HEK293 (cell line): Measurements from ENCODE around the gene CDC73.

Source experiments
- CTCF ChIA-PET: fragments of 350-600 bp; formaldehyde crosslinking; extraction: SDS; loops from one replicate; lab custom pipeline; 2021; ENCODE audit warnings: antibody characterized with exemption; lab: Yijun Ruan, JAX
- POLR2A ChIA-PET: fragments of 300-600 bp; formaldehyde crosslinking; extraction: SDS; loops from one replicate; lab custom pipeline; 2020; ENCODE audit warnings: antibody characterized with exemption, inconsistent platforms; lab: Yijun Ruan, JAX
- H3K27ac ChIP-seq: fragments of 200-500 bp; sonication (Bioruptor generic); 2 replicates; pipeline ENCODE4 v1.5.1; 2014; ENCODE audit warnings: low read depth, low read length, control low read depth, inconsistent platforms; ENCODE audit errors: extremely low read depth
- H3K36me3 ChIP-seq, 2 experiments: fragments of 200-500 bp in 1 of 2; sonication (Bioruptor generic) in 1 of 2; 1 replicate in 1 of 2; 2 replicates in 1 of 2; pipeline ENCODE4 v1.5.1; 2014 to 2017; ENCODE audit warnings: inconsistent platforms in 2 of 2, low read length in 2 of 2; ENCODE audit not compliant: control insufficient read depth in 2 of 2, insufficient read depth in 1 of 2
- H3K4me1 ChIP-seq: fragments of 200-500 bp; sonication (Bioruptor generic); 2 replicates; pipeline ENCODE4 v1.5.1; 2014; ENCODE audit warnings: mild to moderate bottlenecking, low read length, inconsistent platforms; ENCODE audit not compliant: control insufficient read depth, insufficient read depth
- H3K4me3 ChIP-seq: 2 replicates; pipeline ENCODE4 v1.5.1; 2011; ENCODE audit warnings: low read depth, mild to moderate bottlenecking, control low read depth, low read length, moderate library complexity
- H3K9me3 ChIP-seq: fragments of 200-500 bp; sonication (Bioruptor generic); 2 replicates; pipeline ENCODE4 v1.5.1; 2014; ENCODE audit warnings: low read depth, low read length, inconsistent platforms; ENCODE audit not compliant: control insufficient read depth, insufficient read depth
- ZNF302 ChIP-seq: fragments of 450-650 bp; formaldehyde crosslinking; IDR thresholded peaks from 2 replicates; pipeline ENCODE4 v1.5.1; 2016; ENCODE audit warnings: missing biosample characterization, missing genetic modification characterization, low read depth
- ZNF341 ChIP-seq: fragments of 450-650 bp; formaldehyde crosslinking; IDR thresholded peaks from 2 replicates; pipeline ENCODE4; 2016; ENCODE audit warnings: low read depth, missing biosample characterization, missing genetic modification characterization
- ZNF354C ChIP-seq: fragments of 450-650 bp; formaldehyde crosslinking; IDR thresholded peaks from 2 replicates; pipeline ENCODE4 v1.5.1; 2016; ENCODE audit warnings: missing biosample characterization, missing genetic modification characterization, low read depth, borderline replicate concordance
- ZNF37A ChIP-seq: fragments of 450-650 bp; IDR thresholded peaks from 2 replicates; pipeline ENCODE4 v1.5.1; 2018; ENCODE audit warnings: missing biosample characterization, missing genetic modification characterization
- ZNF558 ChIP-seq: fragments of 450-650 bp; formaldehyde crosslinking; IDR thresholded peaks from 2 replicates; pipeline ENCODE4 v1.5.1; 2016; ENCODE audit warnings: missing biosample characterization, missing genetic modification characterization
- ZNF791 ChIP-seq: fragments of 450-650 bp; formaldehyde crosslinking; IDR thresholded peaks from 2 replicates; pipeline ENCODE4 v1.5.1; 2016; ENCODE audit warnings: missing biosample characterization, missing genetic modification characterization
- TF ChIP-seq, protein P1 (sequence below): fragments of 450-650 bp; formaldehyde crosslinking; IDR thresholded peaks from 2 replicates; pipeline ENCODE4 v1.5.1; 2016; ENCODE audit warnings: missing biosample characterization, missing genetic modification characterization, borderline replicate concordance
- TF ChIP-seq, protein P2 (sequence below): fragments of 450-650 bp; formaldehyde crosslinking; IDR thresholded peaks from 2 replicates; pipeline ENCODE4 v1.5.1; 2016; ENCODE audit warnings: missing biosample characterization, missing genetic modification characterization
- TF ChIP-seq, protein P3 (sequence below): fragments of 450-650 bp; formaldehyde crosslinking; IDR thresholded peaks from 2 replicates; pipeline ENCODE4 v1.5.1; 2016; ENCODE audit warnings: missing biosample characterization, missing genetic modification characterization, low read depth
- TF ChIP-seq, protein P4 (sequence below): fragments of 450-650 bp; formaldehyde crosslinking; IDR thresholded peaks from 2 replicates; pipeline ENCODE4 v1.5.1; 2016; ENCODE audit warnings: missing biosample characterization, missing genetic modification characterization, borderline replicate concordance
- TF ChIP-seq, protein P5 (sequence below): fragments of 450-650 bp; formaldehyde crosslinking; IDR thresholded peaks from 2 replicates; pipeline ENCODE4 v1.5.1; 2016; ENCODE audit warnings: missing biosample characterization, missing genetic modification characterization
- TF ChIP-seq, protein P6 (sequence below): fragments of 450-650 bp; formaldehyde crosslinking; IDR thresholded peaks from 2 replicates; pipeline ENCODE4 v1.5.1; 2016; ENCODE audit warnings: missing biosample characterization, missing genetic modification characterization, borderline replicate concordance

CDC73 gene

DNA sequence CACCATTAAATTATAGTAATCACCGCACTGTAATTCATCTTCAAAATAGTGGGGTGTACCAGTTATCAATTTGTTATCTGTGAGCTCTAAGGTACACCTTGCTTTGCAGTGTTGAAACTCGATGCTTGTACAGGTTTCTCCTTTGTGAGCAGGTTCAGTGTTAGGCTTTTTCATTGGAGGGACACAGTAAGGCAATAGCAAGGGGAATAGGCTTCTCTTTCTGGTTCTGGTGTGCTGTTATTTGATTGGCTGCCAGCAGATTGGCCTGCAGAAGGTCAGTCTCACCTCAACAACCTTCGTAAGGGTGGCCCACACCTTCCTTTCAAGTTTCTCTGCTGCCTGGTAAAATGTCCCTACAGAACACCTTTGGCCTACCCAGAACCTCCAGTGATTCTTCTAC, 140.8 kb downstream of the CDC73 start:
- Histone ChIP-seq H3K27ac (no peak overlapping the region), H3K4me1 (no peaks in the 10 kb centered on the region), H3K9me3 (no peaks in the 10 kb centered on the region), H3K4me3 (no peak overlapping the region), H3K36me3 (peaks cover 0 to 8% of the 10 kb centered on the region in 2 experiments; a peak in 2 of 3 replicates)
- ChIA-PET CTCF (no interaction called here), POLR2A (no interaction called here)
- TF ChIP-seq, protein P1, sequence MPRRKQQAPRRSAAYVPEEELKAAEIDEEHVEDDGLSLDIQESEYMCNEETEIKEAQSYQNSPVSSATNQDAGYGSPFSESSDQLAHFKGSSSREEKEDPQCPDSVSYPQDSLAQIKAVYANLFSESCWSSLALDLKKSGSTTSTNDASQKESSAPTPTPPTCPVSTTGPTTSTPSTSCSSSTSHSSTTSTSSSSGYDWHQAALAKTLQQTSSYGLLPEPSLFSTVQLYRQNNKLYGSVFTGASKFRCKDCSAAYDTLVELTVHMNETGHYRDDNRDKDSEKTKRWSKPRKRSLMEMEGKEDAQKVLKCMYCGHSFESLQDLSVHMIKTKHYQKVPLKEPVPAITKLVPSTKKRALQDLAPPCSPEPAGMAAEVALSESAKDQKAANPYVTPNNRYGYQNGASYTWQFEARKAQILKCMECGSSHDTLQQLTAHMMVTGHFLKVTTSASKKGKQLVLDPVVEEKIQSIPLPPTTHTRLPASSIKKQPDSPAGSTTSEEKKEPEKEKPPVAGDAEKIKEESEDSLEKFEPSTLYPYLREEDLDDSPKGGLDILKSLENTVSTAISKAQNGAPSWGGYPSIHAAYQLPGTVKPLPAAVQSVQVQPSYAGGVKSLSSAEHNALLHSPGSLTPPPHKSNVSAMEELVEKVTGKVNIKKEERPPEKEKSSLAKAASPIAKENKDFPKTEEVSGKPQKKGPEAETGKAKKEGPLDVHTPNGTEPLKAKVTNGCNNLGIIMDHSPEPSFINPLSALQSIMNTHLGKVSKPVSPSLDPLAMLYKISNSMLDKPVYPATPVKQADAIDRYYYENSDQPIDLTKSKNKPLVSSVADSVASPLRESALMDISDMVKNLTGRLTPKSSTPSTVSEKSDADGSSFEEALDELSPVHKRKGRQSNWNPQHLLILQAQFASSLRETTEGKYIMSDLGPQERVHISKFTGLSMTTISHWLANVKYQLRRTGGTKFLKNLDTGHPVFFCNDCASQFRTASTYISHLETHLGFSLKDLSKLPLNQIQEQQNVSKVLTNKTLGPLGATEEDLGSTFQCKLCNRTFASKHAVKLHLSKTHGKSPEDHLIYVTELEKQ (tag by site-specific recombination), result no peak
- TF ChIP-seq, protein P2, sequence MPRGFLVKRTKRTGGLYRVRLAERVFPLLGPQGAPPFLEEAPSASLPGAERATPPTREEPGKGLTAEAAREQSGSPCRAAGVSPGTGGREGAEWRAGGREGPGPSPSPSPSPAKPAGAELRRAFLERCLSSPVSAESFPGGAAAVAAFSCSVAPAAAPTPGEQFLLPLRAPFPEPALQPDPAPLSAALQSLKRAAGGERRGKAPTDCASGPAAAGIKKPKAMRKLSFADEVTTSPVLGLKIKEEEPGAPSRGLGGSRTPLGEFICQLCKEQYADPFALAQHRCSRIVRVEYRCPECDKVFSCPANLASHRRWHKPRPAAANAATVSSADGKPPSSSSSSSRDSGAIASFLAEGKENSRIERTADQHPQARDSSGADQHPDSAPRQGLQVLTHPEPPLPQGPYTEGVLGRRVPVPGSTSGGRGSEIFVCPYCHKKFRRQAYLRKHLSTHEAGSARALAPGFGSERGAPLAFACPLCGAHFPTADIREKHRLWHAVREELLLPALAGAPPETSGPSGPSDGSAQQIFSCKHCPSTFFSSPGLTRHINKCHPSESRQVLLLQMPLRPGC (tag by site-specific recombination), result no peak

DNA sequence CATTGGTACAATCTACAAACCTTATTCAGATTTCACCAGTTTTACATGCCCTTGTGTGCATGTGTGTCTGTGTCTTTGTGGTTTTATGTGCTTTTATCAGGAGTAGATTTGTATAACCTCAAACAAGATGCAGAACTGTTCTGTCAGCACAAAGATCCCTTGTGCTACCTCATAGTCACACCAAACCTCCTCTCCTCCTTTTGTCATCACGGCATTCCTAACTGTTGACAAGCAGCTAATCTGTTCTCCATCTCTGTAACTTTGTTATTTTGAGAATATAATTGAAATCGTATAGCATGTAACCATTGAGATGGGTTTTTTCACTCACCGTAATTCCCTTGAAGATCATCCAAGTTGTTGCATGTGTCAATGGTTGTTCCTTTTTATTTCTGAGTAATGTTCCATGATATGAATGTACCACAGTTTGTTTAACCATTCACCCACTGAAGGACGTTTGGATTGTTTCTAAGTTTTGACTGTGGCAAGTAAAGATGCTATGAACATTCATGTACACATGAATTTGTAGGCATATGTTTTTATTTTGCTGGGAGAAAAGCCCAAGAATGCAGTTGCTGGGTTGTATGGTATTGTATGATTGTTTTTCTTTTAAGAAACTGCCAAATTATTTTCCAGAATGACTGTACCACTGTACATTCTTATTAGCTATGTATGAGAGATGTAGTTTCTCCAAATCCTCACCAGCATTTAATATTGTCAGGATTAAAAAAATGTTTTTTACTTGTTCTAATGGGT, 142.7 kb downstream of the CDC73 start:
- Histone ChIP-seq H3K27ac (no peak overlapping the region), H3K4me3 (no peak overlapping the region), H3K36me3 (peaks cover 0 to 3% of the 10 kb centered on the region in 2 experiments; a peak in 2 of 3 replicates), H3K4me1 (no peaks in the 10 kb centered on the region), H3K9me3 (no peaks in the 10 kb centered on the region)
- ChIA-PET CTCF (interaction anchor here (0.6 kb wide), 1 partner anchor 52 kb away, joined by 4 read pairs; no protein-coding TSS in a partner anchor), POLR2A (no interaction called here)
- no peak for TF ChIP-seq ZNF341 (tag by site-specific recombination)
- TF ChIP-seq, protein P3, sequence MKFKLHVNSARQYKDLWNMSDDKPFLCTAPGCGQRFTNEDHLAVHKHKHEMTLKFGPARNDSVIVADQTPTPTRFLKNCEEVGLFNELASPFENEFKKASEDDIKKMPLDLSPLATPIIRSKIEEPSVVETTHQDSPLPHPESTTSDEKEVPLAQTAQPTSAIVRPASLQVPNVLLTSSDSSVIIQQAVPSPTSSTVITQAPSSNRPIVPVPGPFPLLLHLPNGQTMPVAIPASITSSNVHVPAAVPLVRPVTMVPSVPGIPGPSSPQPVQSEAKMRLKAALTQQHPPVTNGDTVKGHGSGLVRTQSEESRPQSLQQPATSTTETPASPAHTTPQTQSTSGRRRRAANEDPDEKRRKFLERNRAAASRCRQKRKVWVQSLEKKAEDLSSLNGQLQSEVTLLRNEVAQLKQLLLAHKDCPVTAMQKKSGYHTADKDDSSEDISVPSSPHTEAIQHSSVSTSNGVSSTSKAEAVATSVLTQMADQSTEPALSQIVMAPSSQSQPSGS (tag by site-specific recombination), result no peak
- TF ChIP-seq, protein P4, sequence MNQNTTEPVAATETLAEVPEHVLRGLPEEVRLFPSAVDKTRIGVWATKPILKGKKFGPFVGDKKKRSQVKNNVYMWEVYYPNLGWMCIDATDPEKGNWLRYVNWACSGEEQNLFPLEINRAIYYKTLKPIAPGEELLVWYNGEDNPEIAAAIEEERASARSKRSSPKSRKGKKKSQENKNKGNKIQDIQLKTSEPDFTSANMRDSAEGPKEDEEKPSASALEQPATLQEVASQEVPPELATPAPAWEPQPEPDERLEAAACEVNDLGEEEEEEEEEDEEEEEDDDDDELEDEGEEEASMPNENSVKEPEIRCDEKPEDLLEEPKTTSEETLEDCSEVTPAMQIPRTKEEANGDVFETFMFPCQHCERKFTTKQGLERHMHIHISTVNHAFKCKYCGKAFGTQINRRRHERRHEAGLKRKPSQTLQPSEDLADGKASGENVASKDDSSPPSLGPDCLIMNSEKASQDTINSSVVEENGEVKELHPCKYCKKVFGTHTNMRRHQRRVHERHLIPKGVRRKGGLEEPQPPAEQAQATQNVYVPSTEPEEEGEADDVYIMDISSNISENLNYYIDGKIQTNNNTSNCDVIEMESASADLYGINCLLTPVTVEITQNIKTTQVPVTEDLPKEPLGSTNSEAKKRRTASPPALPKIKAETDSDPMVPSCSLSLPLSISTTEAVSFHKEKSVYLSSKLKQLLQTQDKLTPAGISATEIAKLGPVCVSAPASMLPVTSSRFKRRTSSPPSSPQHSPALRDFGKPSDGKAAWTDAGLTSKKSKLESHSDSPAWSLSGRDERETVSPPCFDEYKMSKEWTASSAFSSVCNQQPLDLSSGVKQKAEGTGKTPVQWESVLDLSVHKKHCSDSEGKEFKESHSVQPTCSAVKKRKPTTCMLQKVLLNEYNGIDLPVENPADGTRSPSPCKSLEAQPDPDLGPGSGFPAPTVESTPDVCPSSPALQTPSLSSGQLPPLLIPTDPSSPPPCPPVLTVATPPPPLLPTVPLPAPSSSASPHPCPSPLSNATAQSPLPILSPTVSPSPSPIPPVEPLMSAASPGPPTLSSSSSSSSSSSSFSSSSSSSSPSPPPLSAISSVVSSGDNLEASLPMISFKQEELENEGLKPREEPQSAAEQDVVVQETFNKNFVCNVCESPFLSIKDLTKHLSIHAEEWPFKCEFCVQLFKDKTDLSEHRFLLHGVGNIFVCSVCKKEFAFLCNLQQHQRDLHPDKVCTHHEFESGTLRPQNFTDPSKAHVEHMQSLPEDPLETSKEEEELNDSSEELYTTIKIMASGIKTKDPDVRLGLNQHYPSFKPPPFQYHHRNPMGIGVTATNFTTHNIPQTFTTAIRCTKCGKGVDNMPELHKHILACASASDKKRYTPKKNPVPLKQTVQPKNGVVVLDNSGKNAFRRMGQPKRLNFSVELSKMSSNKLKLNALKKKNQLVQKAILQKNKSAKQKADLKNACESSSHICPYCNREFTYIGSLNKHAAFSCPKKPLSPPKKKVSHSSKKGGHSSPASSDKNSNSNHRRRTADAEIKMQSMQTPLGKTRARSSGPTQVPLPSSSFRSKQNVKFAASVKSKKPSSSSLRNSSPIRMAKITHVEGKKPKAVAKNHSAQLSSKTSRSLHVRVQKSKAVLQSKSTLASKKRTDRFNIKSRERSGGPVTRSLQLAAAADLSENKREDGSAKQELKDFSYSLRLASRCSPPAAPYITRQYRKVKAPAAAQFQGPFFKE (tag by site-specific recombination), result no peak
- no peak for TF ChIP-seq ZNF791 (tag by site-specific recombination)
- no peak for TF ChIP-seq ZNF302
- TF ChIP-seq, protein P5, sequence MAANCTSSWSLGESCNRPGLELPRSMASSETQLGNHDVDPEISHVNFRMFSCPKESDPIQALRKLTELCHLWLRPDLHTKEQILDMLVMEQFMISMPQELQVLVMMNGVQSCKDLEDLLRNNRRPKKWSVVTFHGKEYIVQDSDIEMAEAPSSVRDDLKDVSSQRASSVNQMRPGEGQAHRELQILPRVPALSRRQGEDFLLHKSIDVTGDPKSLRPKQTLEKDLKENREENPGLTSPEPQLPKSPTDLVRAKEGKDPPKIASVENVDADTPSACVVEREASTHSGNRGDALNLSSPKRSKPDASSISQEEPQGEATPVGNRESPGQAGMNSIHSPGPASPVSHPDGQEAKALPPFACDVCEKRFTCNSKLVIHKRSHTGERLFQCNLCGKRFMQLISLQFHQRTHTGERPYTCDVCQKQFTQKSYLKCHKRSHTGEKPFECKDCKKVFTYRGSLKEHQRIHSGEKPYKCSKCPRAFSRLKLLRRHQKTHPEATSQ (tag by site-specific recombination), result no peak
- no peak for TF ChIP-seq ZNF354C (tag by site-specific recombination)
- no peak for TF ChIP-seq ZNF558 (tag by site-specific recombination)
- no peak for TF ChIP-seq ZNF37A
- TF ChIP-seq, protein P1 (tag by site-specific recombination), result no peak
- TF ChIP-seq, protein P6, sequence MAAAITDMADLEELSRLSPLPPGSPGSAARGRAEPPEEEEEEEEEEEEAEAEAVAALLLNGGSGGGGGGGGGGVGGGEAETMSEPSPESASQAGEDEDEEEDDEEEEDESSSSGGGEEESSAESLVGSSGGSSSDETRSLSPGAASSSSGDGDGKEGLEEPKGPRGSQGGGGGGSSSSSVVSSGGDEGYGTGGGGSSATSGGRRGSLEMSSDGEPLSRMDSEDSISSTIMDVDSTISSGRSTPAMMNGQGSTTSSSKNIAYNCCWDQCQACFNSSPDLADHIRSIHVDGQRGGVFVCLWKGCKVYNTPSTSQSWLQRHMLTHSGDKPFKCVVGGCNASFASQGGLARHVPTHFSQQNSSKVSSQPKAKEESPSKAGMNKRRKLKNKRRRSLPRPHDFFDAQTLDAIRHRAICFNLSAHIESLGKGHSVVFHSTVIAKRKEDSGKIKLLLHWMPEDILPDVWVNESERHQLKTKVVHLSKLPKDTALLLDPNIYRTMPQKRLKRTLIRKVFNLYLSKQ, result no peak
